NOMO-1 treated with DMSO at 0.1 percent for 48 hours (cell line): ENCODE data around the gene ADCK1.
"Not testable (repeated sequence)": the region's sequence is repeated elsewhere in the genome, so short reads cannot be mapped to it uniquely, and the experiment has no call there.

Experiments used
- DNase-seq: peaks from one replicate; lab custom pipeline; 2025; ENCODE audit not compliant: unreplicated experiment; lab: John Stamatoyannopoulos, UW

Gene ADCK1

GRCh38 chr14:77897374-77897773 is 97.5 kb downstream of the ADCK1 start:
- no peak for DNase-seq

DNA sequence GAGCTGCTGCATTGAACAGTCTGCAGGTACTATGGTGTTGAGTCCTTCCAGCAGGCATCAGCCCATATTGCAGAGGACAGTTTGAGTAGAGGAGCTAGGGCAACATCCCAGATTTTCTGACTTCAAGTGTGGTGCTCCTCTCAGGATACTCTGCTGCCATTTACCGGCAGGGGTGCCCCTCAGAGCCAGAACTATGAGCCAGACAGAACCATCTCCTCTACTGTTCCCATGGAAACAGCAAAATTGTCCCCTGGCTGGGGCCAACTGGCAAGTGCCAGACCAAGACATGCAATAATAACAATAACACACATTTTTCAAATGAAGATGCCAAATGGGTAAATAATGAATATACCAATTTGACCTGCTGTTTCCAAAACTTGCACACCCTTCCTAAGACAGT is 102.9 kb downstream of the ADCK1 start:
- DNase-seq = no peak

DNA sequence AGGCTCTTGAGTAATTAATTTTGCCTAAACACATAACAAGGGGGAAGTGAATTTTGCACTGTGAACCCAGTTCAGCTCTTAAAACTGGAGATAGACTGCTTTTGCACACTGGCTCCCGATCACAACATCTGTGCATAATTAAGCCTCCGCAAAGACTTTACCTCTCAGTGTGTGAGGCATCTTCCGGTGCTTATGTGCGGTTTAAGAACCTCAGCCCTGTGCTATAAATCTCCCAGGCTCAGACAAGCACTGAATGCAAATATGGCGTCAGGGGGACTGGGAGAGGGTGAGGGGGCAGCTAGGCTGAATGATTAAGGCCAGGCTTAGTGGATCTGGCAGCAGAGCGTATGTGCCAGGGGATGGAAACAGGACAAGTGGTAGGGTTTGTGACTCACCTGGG is 103.3 kb downstream of the ADCK1 start:
- DNase-seq = peak; percentile 5

- DNase-seq = no peak
Observed at GRCh38 chr14:77903937-77904617, 104.2 kb downstream of the ADCK1 start.

- no peak for DNase-seq
Observed at GRCh38 chr14:77906446-77906845, 106.5 kb downstream of the ADCK1 start.

DNA sequence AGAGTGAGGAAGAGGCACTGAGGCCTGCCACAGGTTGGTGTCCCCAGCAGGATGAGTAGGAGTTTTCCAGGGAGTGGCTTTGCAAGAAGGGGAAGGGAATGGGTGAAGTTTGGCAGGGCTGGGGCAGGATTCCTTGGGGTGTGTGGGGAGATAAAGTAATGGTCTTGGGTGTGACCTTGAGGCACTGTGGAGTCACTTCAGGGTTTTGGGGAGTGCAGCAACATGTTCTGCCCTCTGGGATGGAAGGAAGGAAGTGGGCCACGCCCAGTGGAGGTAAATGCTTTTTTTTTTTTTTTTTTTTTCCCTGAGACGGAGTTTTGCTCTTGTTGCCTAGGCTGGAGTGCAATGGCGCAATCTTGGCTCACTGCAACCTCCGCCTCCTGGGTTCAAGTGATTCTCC is 108.9 kb downstream of the ADCK1 start:
- no peak for DNase-seq

- no peak for DNase-seq
Observed at GRCh38 chr14:77909911-77910310, 110.0 kb downstream of the ADCK1 start.

DNA sequence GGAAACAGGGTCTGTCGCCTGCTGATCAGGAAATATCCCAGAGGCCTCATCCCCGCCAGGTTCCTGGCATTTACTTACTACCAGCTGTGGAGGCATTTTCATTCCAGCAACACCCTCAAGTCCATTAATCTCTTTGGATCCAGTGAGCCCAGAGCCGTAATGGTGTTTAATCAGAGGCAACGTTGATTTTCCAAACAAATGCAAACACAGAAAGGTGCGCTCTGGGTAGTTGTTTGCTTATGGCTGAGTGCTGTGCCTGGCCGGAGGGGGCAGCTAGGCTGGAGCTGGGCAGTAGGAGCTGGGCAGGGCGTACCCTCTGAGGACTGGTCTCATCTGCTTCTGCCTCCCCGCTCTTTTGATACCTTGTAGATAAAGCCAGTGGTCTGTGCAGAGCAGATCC is 110.6 kb downstream of the ADCK1 start:
- DNase-seq = no peak

- DNase-seq = no peak
Observed at GRCh38 chr14:77911356-77911755, 111.4 kb downstream of the ADCK1 start.

DNA sequence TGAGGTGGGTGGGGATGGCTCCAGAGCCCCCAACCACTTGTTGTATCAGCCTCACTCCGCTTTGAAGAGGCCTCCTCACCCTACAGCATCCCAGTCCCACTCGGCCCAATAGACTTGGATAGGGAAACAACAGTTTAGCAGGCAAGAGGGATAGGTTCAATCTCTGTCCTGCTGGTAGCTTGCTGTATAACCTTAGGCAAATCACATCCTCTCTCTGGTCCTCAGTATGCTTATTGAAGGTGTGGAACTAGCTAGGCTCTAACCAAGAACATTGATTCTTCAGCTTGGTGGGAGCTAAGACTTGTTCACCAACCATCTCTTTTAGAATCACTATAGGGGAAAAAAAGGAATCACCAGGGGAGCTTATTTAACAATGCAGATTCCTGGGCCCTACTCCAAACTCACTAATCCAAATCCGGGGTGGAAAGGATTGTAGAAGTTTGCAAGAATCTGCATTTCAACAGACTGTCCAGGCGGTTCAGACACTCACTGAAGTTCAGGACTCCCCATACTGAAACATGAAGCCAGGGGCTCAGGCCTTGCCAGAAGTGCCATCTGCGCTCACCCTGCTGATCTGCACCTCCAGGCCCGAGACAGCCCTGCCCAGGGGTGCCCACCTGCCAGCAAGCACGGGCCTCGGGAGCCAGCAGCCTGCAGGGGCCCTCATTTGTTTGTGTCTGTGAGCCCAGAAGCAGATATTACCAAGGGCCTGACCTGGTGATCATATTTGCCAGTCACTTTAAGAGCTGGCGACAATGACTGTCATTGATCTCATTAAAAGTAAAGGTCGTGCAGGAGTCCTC is 113.0 kb downstream of the ADCK1 start:
- no peak for DNase-seq

DNA sequence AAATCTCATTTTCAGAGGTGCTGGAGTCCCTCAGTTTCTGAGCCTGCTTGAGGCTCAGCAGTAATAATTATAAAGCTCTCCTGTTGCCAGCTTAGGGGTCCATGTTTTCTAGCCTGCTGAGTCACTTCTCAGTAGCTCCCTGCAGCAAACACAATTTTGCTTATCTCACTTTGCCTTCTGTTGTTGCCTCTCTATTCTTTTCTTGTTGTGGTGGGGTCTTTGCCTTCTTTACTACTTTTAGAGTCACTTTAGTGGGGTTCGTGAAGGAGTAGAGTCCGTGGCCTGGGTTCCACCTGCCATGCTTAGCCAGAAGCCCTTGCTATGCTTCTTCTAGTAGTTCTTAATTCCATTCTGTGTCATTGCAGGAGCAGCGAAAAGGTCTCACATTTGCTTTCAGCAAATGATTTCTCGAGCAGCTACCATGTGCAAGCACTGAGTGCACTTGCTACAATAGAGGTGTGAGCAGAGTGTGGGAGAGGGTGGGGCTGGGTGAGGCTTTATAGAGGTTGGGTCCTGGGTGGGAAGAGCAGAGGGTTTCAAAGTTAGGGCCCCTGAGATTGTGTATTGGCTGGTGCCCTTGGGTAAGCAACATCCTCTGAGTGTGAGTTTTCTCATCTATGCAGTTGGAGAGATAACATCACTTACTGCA is 114.3 kb downstream of the ADCK1 start:
- no peak for DNase-seq

GRCh38 chr14:77915390-77915789 is 115.5 kb downstream of the ADCK1 start:
- not testable (repeated sequence) for DNase-seq

GRCh38 chr14:77917491-77918201 is 117.7 kb downstream of the ADCK1 start:
- no peak for DNase-seq

GRCh38 chr14:77918448-77918847 is 118.5 kb downstream of the ADCK1 start:
- no peak for DNase-seq

DNA sequence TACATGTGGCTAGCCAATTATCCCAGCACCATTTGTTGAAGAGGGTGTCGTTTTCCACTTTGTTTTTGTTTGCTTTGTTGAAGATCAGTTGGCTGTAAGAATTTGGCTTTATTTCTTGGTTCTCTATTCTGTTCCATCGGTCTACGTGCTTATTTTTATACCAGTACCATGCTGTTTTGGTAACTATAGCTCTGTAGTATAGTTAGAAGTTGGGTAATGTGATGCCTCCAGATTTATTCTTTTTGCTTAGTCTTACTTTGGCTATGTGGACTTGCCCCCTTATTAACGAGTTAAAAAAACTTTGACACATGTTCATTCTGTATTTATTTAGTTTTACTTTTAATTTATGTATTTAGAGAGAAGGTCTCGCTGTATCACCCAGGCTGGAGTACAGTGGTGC is 120.4 kb downstream of the ADCK1 start:
- no peak for DNase-seq

GRCh38 chr14:77921818-77922217 is 121.9 kb downstream of the ADCK1 start:
- DNase-seq = no peak

GRCh38 chr14:77923131-77923936 is 123.4 kb downstream of the ADCK1 start:
- no peak for DNase-seq

- DNase-seq = no peak
Observed at GRCh38 chr14:77924141-77924948, 124.4 kb downstream of the ADCK1 start.

DNA sequence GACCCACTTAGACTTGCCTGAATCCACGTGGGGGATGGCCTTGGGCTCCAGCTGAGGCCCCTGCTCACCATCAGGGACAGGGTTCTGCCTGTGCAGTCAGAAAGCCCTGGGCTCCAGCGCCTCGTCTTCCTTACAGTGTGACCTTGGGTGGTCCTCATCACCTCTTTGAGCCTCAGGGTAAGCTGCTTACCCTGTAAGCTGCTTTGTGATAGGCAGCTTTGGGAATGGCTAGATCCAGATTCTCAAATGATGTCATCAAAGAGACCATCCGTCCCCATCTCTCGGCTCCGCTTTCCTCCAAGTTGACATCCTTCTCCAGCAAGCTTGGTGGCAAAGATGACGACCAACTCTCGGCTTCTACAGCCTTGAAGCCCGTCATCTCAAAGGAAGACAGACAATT is 127.0 kb downstream of the ADCK1 start:
- no peak for DNase-seq

DNA sequence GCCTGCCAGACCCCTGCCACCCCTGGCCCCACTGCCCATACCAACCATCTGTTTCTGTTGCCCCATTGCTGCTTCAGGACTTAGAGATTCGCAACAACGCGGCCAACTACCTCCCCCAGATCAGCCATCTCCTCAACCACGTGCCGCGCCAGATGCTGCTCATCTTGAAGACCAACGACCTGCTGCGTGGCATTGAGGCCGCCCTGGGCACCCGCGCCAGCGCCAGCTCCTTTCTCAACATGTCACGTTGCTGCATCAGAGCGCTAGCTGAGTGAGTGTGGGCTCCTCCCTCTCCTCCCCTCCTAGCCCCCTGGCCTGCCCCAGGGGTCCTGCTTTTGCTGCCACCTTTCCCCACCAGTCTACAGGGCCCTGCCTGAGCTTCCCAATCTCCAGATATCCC is 131.5 kb downstream of the ADCK1 start:
- no peak for DNase-seq
